ENCODE results near the gene EFHC1.

DNA sequence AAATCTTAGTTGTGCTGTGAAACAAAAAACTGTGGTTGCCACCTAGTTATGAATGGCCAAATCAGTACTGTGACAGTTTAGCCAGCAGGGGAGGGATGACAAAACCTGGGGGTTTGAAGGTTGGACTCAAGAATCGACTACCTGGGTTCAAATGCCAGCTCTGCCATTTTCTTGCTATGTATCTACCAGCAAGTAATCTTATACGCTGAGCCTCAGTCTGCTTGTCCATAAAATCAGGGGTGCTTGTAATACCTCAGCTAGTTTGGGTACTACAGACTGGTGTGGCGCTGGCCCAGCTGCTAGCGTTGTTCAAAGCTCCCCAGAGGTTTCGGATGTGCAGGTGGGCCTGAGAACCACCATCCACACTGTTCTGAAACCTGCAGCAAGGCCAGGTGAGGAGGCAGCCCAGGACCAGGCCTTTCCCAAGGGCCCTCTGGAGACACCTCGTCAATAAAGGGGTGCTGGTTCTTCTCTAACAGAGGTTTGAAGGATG, 116.3 kb downstream of the EFHC1 start:
- TF ChIP-seq, protein P1, sequence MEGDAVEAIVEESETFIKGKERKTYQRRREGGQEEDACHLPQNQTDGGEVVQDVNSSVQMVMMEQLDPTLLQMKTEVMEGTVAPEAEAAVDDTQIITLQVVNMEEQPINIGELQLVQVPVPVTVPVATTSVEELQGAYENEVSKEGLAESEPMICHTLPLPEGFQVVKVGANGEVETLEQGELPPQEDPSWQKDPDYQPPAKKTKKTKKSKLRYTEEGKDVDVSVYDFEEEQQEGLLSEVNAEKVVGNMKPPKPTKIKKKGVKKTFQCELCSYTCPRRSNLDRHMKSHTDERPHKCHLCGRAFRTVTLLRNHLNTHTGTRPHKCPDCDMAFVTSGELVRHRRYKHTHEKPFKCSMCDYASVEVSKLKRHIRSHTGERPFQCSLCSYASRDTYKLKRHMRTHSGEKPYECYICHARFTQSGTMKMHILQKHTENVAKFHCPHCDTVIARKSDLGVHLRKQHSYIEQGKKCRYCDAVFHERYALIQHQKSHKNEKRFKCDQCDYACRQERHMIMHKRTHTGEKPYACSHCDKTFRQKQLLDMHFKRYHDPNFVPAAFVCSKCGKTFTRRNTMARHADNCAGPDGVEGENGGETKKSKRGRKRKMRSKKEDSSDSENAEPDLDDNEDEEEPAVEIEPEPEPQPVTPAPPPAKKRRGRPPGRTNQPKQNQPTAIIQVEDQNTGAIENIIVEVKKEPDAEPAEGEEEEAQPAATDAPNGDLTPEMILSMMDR (IDR thresholded peaks at IDR 0.05; ENCODE audit: low read depth, low read length, poor library complexity, severe bottlenecking), result no peak
- no peak for TF ChIP-seq EZH2phosphoT487 (IDR thresholded peaks at IDR 0.05; ENCODE audit: borderline replicate concordance, low read length)

Data from DOHH2 (cell line).